Choroid plexus epithelial cell (primary cell): ENCODE measurements around the gene E2F1.

Source experiments
- DNase-seq: peaks from one replicate; pipeline ENCODE4 v3.0.0-alpha.2; 2010; ENCODE audit warnings: low read depth
- H3K4me3 ChIP-seq: 2 replicates; pipeline ENCODE4 v1.5.1; 2011; ENCODE audit warnings: low read depth, mild to moderate bottlenecking, control low read depth, low read length, moderate library complexity
- TF ChIP-seq, protein P1 (sequence below): conservative IDR thresholded peaks from 2 replicates; pipeline ENCODE4 v1.5.1; 2011; ENCODE audit warnings: low read depth, mild to moderate bottlenecking, control low read depth, inconsistent platforms, low read length, moderate library complexity

Gene E2F1

DNA sequence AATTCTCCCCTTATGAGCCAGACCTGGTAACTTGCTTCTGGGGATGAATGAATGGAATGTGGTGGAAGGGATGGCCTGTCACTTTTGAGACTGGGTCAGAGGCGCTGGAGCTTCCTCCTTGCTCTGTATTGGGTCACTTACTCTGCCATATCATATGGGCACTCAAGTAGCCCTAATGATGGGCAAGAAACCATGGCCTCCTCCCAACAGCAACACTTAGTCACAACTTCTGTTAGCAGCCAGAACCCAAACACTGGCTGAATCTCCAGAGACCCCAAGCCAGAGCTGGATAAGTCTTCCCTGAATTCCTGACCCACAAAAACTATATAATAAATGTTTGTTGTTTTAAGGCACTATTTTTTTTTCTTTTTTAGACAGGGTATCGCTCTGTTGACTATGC, 5.5 kb downstream of the E2F1 start:
- DNase-seq, result no peak
- no peak overlapping the region for H3K4me3 ChIP-seq
- TF ChIP-seq, protein P1, sequence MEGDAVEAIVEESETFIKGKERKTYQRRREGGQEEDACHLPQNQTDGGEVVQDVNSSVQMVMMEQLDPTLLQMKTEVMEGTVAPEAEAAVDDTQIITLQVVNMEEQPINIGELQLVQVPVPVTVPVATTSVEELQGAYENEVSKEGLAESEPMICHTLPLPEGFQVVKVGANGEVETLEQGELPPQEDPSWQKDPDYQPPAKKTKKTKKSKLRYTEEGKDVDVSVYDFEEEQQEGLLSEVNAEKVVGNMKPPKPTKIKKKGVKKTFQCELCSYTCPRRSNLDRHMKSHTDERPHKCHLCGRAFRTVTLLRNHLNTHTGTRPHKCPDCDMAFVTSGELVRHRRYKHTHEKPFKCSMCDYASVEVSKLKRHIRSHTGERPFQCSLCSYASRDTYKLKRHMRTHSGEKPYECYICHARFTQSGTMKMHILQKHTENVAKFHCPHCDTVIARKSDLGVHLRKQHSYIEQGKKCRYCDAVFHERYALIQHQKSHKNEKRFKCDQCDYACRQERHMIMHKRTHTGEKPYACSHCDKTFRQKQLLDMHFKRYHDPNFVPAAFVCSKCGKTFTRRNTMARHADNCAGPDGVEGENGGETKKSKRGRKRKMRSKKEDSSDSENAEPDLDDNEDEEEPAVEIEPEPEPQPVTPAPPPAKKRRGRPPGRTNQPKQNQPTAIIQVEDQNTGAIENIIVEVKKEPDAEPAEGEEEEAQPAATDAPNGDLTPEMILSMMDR, result no peak

DNA sequence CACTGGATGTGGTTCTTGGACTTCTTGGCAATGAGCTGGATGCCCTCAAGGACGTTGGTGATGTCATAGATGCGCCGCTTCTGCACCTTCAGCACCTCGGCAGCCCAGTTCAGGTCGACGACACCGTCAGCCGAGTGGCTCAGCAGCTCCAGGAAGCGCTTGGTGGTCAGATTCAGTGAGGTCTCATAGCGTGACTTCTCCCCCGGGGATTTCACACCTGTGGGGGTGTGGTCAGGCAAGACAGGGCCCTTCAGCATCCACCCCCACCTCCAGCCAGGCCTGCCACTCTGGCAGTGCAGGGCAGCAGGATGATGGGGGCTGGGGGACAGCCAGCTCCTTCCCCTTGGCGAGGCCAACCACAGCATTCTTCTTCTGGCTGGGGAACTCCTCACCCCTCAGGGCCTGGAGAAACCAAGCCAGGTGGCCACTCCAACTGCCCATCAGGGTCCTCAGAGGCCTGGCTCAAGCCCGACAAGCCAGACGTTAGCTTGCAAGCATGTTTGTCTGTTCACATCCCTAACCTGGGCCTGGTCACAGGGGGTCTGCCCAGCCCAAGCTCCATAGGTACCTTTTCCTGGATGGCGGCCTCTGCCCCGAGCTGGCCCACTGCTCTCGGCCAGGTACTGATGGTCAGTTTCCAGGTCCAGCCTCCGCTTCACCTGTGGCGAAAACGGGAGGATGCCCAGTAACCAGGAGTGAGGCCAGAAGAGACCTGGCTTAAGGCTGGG, 6.3 kb downstream of the E2F1 start:
- no peak for DNase-seq
- no peak overlapping the region for H3K4me3 ChIP-seq
- TF ChIP-seq, protein P1, result no peak

DNA sequence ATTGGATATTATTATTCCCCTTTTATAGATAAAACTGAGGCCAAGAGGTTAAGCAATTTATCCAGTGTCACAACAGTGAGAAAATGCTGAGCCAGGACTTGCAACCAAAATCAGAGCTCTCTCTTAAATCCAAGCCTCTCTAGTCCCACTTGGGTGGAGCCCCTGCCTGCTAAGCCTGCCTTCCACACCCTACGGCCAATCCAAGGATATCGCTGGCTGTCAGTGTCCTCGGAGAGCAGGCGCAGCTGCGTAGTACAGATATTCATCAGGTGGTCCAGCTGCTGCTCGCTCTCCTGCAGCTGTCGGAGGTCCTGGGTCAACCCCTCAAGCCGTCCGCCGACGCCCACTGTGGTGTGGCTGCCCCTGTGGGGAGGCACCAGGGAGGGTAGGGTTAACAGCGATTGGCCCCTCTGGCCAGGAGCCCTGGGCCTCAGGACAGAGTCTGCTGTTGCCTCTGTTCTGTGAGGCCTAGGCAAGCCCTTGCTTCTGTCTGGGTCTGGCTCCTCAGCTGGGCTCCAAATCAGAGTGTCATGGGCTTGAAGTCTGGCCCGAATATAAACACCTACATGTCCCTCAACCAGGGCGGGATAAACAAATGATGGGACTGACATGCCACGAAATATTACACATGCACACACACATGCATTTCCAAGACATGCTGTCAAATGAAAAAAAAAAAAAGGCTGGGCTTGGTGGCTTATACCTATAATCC, 8.0 kb downstream of the E2F1 start:
- TF ChIP-seq, protein P1, result no peak
- no peak for DNase-seq
- no peak overlapping the region for H3K4me3 ChIP-seq

DNA sequence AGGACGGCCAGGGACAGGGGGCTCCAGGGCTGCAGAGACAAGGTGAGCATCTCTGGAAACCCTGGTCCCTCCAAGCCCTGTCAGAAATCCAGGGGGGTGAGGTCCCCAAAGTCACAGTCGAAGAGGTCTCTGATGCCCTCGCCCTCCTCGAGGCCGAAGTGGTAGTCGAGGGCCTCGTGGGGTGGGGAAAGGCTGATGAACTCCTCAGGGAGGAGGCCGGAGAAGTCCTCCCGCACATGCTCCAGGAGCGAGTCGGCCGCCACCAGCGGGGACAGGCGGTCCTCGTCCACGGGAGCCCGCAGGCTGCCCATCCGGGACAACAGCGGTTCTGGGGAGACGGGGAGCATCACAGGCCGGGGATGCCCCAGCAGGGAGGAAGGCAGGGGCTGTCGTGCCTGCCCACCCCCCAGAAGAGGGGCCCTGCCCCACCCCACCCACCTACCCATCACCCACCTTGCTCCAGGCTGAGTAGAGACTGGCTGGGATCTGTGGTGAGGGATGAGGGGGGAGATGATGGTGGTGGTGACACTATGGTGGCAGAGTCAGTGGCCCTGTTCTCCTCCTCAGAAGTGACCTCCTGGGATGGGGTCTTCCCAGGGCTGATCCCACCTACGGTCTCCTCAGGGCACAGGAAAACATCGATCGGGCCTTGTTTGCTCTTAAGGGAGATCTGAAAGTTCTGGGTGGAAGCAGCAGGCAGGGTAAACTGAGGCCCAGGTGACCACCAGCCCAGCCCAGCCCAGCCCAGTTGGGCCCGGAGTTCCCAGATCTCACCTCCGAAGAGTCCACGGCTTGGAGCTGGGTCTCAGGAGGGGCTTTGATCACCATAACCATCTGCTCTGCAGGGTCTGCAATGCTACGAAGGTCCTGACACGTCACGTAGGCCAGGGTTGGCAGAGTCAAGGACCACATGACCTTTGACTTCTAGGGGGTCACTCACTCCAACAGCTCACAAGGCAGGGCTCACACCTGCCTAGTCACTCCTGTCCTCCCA, 9.2 kb downstream of the E2F1 start:
- no peak overlapping the region for H3K4me3 ChIP-seq
- TF ChIP-seq, protein P1, result no peak
- DNase-seq, result no peak

DNA sequence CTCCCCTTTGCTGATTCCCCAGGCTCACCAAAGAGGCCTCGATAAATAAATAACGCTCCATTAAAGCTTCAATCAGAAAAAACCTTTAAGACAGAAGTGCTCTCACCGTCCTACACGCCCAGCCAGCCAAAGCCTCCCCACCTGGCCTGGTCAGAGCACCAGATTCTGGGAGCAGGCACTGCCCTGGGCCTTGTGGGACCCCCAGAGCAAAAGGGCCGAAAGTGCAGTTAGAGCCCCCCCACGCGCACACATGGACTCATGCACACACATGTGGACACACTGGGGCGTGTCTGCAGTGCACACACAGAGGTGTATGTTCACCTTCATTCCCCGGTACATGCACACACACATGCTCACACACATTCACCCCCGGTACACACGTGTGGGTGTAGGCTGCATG, 10.1 kb downstream of the E2F1 start:
- TF ChIP-seq, protein P1, result no peak
- DNase-seq, result no peak
- H3K4me3 ChIP-seq, result no peak overlapping the region

DNA sequence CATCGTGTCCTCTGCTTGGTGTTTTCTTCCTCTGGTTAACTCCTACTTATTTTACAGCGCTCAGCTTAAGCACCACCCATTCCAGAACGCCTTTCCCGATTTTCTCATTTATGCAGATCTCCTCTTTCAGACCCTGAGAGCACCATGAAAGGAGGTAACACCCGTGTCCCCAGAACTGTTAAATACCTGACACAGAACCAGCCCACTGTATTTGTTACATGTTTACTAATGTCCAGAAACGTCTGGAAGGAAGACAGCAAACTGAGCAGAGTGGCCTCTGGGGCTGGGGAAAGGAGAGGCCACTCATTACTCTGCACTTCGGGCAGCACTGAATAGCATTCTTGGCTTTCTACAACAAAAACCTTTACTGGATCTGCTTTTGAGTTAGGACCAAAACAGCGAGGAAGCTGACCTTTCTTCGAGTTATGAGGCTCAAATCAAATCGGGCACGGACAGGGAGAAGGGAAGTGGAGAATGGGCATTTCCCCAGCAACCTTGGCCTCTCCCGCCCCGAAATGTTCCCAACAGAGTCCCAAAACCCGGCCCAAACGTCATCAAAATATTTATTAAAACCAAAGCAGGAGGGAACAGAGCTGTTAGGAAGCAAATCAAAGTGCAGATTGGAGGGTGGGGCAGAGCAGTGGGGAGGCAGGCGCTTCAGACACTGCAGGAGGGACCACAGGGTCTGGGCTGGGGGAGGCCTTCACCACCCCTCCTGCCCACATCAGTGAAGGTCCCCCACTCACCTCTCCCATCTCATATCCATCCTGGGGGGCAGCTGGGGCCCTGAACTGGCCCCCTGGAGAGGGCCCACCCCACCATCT, 10.8 kb downstream of the E2F1 start:
- H3K4me3 ChIP-seq, result peak overlapping the region; percentile 72
- peak; percentile 51 for DNase-seq
- TF ChIP-seq, protein P1, result no peak
